H4 (cell line): ENCODE data around the gene EIF1. TPM values are rescaled to one million over a fixed set of nuclear protein-coding genes. Genes with fewer than 3 reads are reported as not detected.
A peak's percentile ranks its signal among the peaks of the same experiment; 100 is the strongest.

Experiments used
- DNase-seq: peaks from one replicate; pipeline ENCODE4 v3.0.0-alpha.2; 2015; ENCODE audit warnings: low spot score
- total RNA-seq: library from RNA; depleted of rRNA; stranded (reverse); fragments of >200 nt; shearing (Covaris generic); gene quantifications from 2 replicates; pipeline ENCODE4 v1.2.3, GENCODE V29; 2014; rRNA removed

The EIF1 gene
- total RNA-seq, 1 experiment from 2014 or later: 86.6 TPM

DNA sequence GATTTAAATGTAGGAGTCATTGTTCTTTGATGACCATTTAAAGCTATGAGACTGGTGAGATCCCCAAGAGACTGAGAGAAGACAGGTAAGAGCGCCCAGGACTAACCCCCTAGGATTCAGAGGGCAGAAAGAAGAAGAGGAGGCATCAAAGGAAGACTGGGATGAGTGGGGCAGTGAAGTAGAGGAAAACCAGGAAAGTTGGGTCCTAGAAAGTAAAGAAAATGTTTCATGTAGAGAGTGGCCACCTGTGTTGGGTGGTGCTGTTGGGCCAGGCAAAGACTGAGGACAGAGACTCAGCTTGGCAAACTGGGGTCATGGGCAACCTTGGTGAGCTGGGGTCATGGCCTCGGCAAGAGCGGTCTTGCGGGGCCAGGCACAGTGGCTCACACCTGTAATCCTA is 47.1 kb downstream of the EIF1 start:
- no peak for DNase-seq

DNA sequence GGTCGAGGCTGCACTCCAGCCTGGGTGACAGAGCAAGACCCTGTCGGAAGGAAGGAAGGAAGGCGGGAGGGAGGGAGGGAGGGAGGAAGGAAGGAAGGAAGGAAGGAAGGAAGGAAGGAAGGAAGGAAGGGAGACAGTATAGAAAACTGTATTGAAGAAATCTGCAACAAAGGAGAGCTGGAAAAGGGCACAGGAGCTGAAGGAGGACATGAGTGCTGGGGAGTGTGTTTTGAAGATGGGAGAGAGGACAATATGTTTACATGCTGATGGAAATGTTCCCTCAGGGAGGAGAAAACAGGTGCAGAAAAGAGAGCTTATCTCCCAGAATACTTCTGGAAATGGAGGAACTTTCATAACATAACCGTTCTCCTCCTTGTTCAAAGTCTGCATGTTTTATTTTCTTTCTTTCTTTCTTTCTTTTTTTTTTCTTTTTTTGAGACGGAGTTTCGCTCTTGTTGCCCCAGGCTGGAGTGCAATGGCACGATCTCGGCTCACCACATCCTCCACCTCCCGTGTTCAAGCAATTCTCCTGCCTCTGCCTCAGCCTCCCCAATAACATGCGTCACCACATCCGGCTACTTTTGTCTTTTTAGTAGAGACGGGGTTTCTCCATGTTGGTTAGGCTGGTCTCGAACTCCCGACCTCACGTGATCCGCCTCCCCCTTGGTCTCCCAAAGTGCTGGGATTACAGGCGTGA is 48.4 kb downstream of the EIF1 start:
- no peak for DNase-seq

- no peak for DNase-seq
Measured at GRCh38 chr17:41737680-41738023, 49.0 kb downstream of the EIF1 start.

DNA sequence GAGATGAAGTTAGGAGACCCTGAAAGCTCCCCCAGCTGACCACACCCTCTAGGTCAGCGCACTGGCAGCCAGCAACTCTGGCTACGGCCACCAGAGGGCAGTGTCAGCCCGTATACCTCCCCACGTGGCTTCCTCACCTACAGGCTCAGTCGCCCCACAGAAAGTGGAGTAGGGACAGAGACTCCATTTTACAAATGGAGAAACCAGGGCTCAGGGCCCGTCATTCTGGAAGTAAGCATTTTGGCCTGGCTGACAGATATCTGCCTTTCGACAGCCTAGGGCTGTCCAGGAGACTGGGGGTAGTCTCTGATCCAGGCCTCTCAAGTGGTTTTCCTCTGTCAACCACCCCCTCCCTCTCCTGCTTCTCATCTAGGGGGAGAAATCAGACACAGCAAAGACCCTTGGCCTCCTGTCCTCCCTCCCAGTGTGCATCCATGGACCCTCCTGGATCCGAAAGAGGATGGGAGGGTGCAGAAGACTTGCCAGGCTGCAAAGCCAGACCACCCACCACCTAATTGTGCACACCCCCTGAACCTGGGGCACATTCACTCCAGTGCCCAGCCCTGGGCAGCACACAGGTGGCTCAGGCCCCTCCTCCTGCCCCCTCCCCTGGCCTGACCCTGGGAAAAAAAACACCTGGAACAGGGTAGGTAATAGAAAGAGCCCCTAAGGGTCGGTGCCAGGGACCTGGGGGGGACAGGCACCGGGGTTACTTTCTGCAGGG is 49.6 kb downstream of the EIF1 start:
- DNase-seq: peak; percentile 78

DNA sequence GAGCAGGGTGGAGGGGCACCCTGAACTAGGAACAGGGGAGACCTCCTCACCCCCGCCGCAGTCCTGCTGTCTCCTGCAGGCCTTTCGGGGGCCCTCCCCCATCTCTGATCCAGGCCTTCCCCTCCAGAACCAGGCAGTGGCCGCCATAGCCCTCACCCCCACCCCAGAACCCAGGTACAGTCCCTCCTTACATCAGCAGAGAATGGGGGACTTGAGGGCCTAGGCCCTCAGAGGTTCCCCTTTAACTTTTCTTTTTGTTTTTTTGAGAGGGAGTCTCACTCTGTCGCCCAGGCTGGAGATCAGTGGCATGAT is 50.1 kb downstream of the EIF1 start:
- DNase-seq: no peak

DNA sequence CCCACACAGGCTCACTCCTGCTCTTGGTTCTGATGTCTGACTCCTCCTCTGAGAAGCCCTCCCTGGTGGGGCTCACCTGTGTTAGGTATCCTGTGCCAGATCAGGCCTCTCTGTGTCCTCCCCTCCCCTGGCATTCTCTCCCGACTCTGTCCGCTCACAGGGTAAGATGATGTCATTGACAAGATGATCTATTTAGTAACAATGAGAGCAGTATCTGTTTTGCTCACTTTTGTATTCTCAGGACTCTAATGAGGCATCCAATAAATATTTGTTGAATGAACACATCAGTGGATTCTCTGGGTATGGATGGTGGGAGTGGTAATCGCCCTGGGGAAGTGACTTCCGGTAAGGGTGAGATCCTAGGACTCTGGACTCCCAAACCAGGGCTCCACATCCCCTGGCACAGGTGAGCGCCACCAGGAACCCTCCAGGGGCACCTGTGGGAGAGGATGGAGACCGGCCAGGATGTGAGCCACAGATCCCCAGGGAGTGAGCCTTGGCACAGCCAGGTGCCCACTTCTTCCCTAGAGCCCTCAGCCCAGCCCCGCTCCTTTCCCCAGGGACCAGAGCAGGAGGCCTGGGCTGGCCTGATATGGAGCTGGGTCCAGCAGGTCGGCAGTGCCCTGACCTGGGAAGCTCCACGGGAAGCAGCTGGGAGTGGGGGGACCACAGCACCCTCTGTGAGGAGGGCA is 51.1 kb downstream of the EIF1 start:
- DNase-seq: no peak

GRCh38 chr17:41740506-41740905 is 51.8 kb downstream of the EIF1 start:
- DNase-seq: no peak

- DNase-seq: no peak
Measured at GRCh38 chr17:41741709-41742108, 53.0 kb downstream of the EIF1 start.

Other genes starting within 250 kb of the EIF1 start
- not detected in 2 replicates for gene KRT38, start 247.9 kb upstream of the EIF1 start, total RNA-seq
- not detected in 2 replicates for gene KRT32, start 221.5 kb upstream of the EIF1 start, total RNA-seq
- not detected in 2 replicates for gene KRT35, start 207.7 kb upstream of the EIF1 start, total RNA-seq
- gene KRT36, start 199.0 kb upstream of the EIF1 start, total RNA-seq: not detected in 2 replicates
- not detected in 2 replicates for gene KRT13, start 183.3 kb upstream of the EIF1 start, total RNA-seq
- 0.35 and 1.5 TPM in 2 replicates for gene KRT15, start 170.0 kb upstream of the EIF1 start, total RNA-seq
- gene KRT19, start 160.6 kb upstream of the EIF1 start, total RNA-seq: 0.17 TPM in 1 of 2 replicates, not detected in the other
- gene KRT9, start 116.8 kb upstream of the EIF1 start, total RNA-seq: not detected in 2 replicates
- not detected in 2 replicates for gene KRT14, start 102.0 kb upstream of the EIF1 start, total RNA-seq
- 2.5 and 3.2 TPM in 2 replicates for gene KRT16, start 76.1 kb upstream of the EIF1 start, total RNA-seq
- gene KRT17, start 64.3 kb upstream of the EIF1 start, total RNA-seq: 81.4 and 83.8 TPM in 2 replicates
- gene GAST, start 23.4 kb downstream of the EIF1 start, total RNA-seq: not detected in 2 replicates
- gene HAP1, start 45.8 kb downstream of the EIF1 start, total RNA-seq: 0.06 TPM in 1 of 2 replicates, not detected in the other
- 5.5 and 5.9 TPM in 2 replicates for gene JUP, start 97.8 kb downstream of the EIF1 start, total RNA-seq
- 53.6 and 57.5 TPM in 2 replicates for gene P3H4, start 123.1 kb downstream of the EIF1 start, total RNA-seq
- 90.7 and 91.9 TPM in 2 replicates for gene FKBP10, start 124.1 kb downstream of the EIF1 start, total RNA-seq
- gene NT5C3B, start 147.3 kb downstream of the EIF1 start, total RNA-seq: 86.8 and 88.0 TPM in 2 replicates
- gene KLHL10, start 148.9 kb downstream of the EIF1 start, total RNA-seq: not detected in 2 replicates
- 14.2 and 14.3 TPM in 2 replicates for gene KLHL11, start 176.5 kb downstream of the EIF1 start, total RNA-seq
- 98.9 and 101 TPM in 2 replicates for gene ACLY, start 230.1 kb downstream of the EIF1 start, total RNA-seq
- gene ODAD4, start 241.7 kb downstream of the EIF1 start, total RNA-seq: 1.2 and 1.4 TPM in 2 replicates